Hepatocyte (in vitro differentiated cells): ENCODE measurements around the gene POTEM.
"Not testable (repeated sequence)": the region's sequence is repeated elsewhere in the genome, so short reads cannot be mapped to it uniquely, and the experiment has no call there.

Experiments used
- CTCF ChIP-seq: fragments of 200-600 bp; sonication (generic); IDR thresholded peaks from 2 replicates; pipeline ENCODE4 v1.5.1; 2016; ENCODE audit warnings: antibody characterized with exemption, mild to moderate bottlenecking; ENCODE audit not compliant: poor library complexity
- EZH2 ChIP-seq: fragments of 200-600 bp; sonication (generic); IDR thresholded peaks from 2 replicates; pipeline ENCODE4 v1.6.1; 2016; ENCODE audit warnings: antibody characterized with exemption, mild to moderate bottlenecking, borderline replicate concordance

- not testable (repeated sequence) for TF ChIP-seq EZH2, CTCF
Observed at GRCh38 chr14:18920052-18920451, 47.2 kb upstream of the POTEM start.
